Measurements from ENCODE around the gene GPC5. TPM values are rescaled to one million over a fixed set of nuclear protein-coding genes. Genes with fewer than 3 reads are reported as not detected.

GPC5 gene
- total RNA-seq, 1 experiment from 2014 or later = 0.15 TPM

- H4K91ac ChIP-seq (ENCODE audit: insufficient read length, low read depth, low read length) = no peak overlapping the region
- no peak overlapping the region for H2BK15ac ChIP-seq (ENCODE audit: low read depth, low read length)
- no peaks in the 10 kb centered on the region for H3K9me3 Mint-ChIP-seq
- no CpG with 5 or more reads among the region's 1 CpG for WGBS (ENCODE audit: extremely low coverage, insufficient read length, low lambda C conversion rate)
- no peaks in the 10 kb centered on the region for H3K27me3 Mint-ChIP-seq (ENCODE audit: low read depth)
- no peaks in the 10 kb centered on the region for H3K4me1 Mint-ChIP-seq
- H3K18ac ChIP-seq (ENCODE audit: insufficient read length, low read depth, low read length) = no peak overlapping the region
- no peak overlapping the region for H3T11ph ChIP-seq (ENCODE audit: low read length)
- no peaks in the 10 kb centered on the region for H3K27me3 ChIP-seq (ENCODE audit: insufficient read depth, low read length)
- H3K4me1 ChIP-seq (ENCODE audit: insufficient read depth, low read length) = no peaks in the 10 kb centered on the region
- H3K56ac ChIP-seq (ENCODE audit: insufficient read length, low read depth, low read length) = no peak overlapping the region
- H4K20me1 ChIP-seq (ENCODE audit: control insufficient read depth, insufficient read depth, insufficient read length) = no peaks in the 10 kb centered on the region
- H3K27ac Mint-ChIP-seq = no peak overlapping the region; a peak in 1 of 7 replicates
- no peaks in the 10 kb centered on the region for H3K36me3 Mint-ChIP-seq (ENCODE audit: insufficient read depth in 1 of 3, low read depth in 3 of 3)
- H3K23me2 ChIP-seq (ENCODE audit: insufficient read length, low read depth, low read length, poor library complexity, severe bottlenecking) = no peaks in the 10 kb centered on the region
- H3K9ac ChIP-seq (ENCODE audit: extremely low read depth, insufficient read length, low read length) = no peak overlapping the region
- no peak overlapping the region for H2BK20ac ChIP-seq (ENCODE audit: low read depth, low read length, poor library complexity, severe bottlenecking)
- H2AFZ ChIP-seq (ENCODE audit: low read length) = no peak overlapping the region
- no peaks in the 10 kb centered on the region for H3K9me3 ChIP-seq (ENCODE audit: control insufficient read depth, low read depth, low read length)
- no peak overlapping the region for H2AK5ac ChIP-seq (ENCODE audit: insufficient read length, low read length)
- H3K79me2 ChIP-seq (ENCODE audit: insufficient read depth, low read length) = no peaks in the 10 kb centered on the region
- H2BK5ac ChIP-seq (ENCODE audit: insufficient read length, low read length) = no peak overlapping the region
- H3K27ac ChIP-seq (ENCODE audit: insufficient read length, low read depth, low read length) = no peak overlapping the region
- no peak overlapping the region for H3K4me3 Mint-ChIP-seq
- H3K23ac ChIP-seq (ENCODE audit: insufficient read length, low read depth, low read length) = no peak overlapping the region
- H3K14ac ChIP-seq (ENCODE audit: insufficient read depth, low read length) = no peak overlapping the region
- no peak for TF ChIP-seq CTCF (conservative IDR thresholded peaks at IDR 0.05)
- no peak overlapping the region for H4K5ac ChIP-seq (ENCODE audit: insufficient read length, low read depth, low read length)
- H2BK120ac ChIP-seq (ENCODE audit: low read depth, low read length, poor library complexity, severe bottlenecking) = no peak overlapping the region
- H3K4me2 ChIP-seq (ENCODE audit: insufficient read depth, insufficient read length, low read length) = no peak overlapping the region
- H2BK12ac ChIP-seq (ENCODE audit: insufficient read length, low read depth, low read length) = no peak overlapping the region
- no peak overlapping the region for H3K4ac ChIP-seq (ENCODE audit: low read depth, low read length)
- no peaks in the 10 kb centered on the region for H3K79me1 ChIP-seq (ENCODE audit: insufficient read depth, low read depth, low read length, poor library complexity, severe bottlenecking)
- no peak for DNase-seq
- no peak overlapping the region for H4K8ac ChIP-seq (replicated peaks; ENCODE audit: insufficient read length, low read depth, low read length)
These were observed 465.3 kb downstream of the GPC5 start for GRCh38 chr13:91863699-91864098.

Data from H9 (cell line).